KMS-11 (cell line): ENCODE results near the gene C1QB.

Experiments used
- H2AFZ ChIP-seq: fragments of 200-600 bp; sonication (generic); 2 replicates; pipeline ENCODE4 v1.6.1; 2016; ENCODE audit warnings: antibody characterized with exemption, mixed run types, low read depth
- H3K27ac ChIP-seq: fragments of 200-600 bp; sonication (generic); 2 replicates; pipeline ENCODE4 v1.6.1; 2016; ENCODE audit warnings: mild to moderate bottlenecking, mixed run types
- H3K27me3 ChIP-seq: fragments of 200-600 bp; sonication (generic); 2 replicates; pipeline ENCODE4 v1.6.1; 2017; ENCODE audit warnings: mild to moderate bottlenecking, low read depth, mixed run types, moderate library complexity; ENCODE audit not compliant: insufficient read depth
- H3K36me3 ChIP-seq: fragments of 200-600 bp; sonication (generic); 2 replicates; pipeline ENCODE4 v1.6.1; 2017; ENCODE audit warnings: mild to moderate bottlenecking, mixed run types; ENCODE audit not compliant: insufficient read depth
- H3K4me1 ChIP-seq: fragments of 200-600 bp; sonication (generic); 2 replicates; pipeline ENCODE4 v1.6.1; 2016; ENCODE audit warnings: mild to moderate bottlenecking, low read depth, mixed run types; ENCODE audit not compliant: poor library complexity, severe bottlenecking
- H3K4me2 ChIP-seq: fragments of 200-600 bp; sonication (generic); 2 replicates; pipeline ENCODE4 v1.7.0; 2016; ENCODE audit warnings: mild to moderate bottlenecking, mixed run types
- H3K4me3 ChIP-seq: fragments of 200-600 bp; sonication (generic); IDR thresholded peaks from 2 replicates; pipeline ENCODE4 v1.6.1; 2017; ENCODE audit warnings: low read depth, low read length, mixed read lengths; ENCODE audit not compliant: insufficient read depth
- H3K79me2 ChIP-seq: fragments of 200-600 bp; sonication (generic); 2 replicates; pipeline ENCODE4 v1.6.1; 2016; ENCODE audit warnings: low read depth, mixed run types; ENCODE audit not compliant: insufficient read depth
- H3K9ac ChIP-seq: fragments of 200-600 bp; sonication (generic); 2 replicates; pipeline ENCODE4 v1.6.1; 2016; ENCODE audit warnings: mild to moderate bottlenecking, mixed run types
- H4K20me1 ChIP-seq: fragments of 200-600 bp; sonication (generic); 2 replicates; pipeline ENCODE4 v1.6.1; 2016; ENCODE audit warnings: mild to moderate bottlenecking, mixed run types; ENCODE audit not compliant: insufficient read depth
- TF ChIP-seq, protein P1 (sequence below): fragments of 200-600 bp; sonication (generic); conservative IDR thresholded peaks from 2 replicates; pipeline ENCODE4 v1.6.1; 2017; ENCODE audit warnings: low read depth, mild to moderate bottlenecking, antibody characterized with exemption, low read length, moderate library complexity, mixed read lengths

The C1QB gene

DNA sequence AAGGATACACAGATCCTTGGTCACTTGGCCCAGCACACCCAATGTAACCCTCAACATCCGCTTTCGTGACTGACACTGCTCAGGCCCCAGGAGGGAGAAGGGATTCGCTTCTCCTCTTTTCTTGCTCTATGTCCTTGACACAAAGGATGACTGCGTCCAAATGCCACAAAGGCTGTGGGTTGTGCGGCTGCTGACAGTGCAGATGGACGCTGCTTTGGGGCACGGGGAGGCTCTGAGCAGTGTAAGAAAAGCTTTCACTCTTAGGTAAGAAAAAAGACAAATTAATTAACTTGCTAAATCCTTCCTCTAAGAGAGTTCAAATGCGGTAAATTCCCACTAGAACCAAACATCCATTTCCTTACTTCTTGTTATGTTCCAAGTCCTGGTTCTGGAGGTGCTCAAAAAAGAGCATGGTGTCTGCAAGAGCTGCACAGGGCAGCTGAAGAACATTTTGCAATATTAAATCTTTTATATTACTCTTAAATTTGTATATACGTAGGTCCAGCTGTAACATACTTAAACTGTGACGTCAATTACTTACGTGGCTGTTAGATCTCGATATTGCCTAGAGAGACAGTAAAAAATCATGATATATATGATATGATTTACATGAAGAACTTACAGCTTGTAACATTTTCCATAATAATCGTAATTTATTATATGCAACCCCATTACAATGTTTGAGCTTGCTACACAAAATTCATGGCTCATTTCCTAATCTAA lies 38.2 kb downstream of the C1QB start:
- TF ChIP-seq, protein P1, sequence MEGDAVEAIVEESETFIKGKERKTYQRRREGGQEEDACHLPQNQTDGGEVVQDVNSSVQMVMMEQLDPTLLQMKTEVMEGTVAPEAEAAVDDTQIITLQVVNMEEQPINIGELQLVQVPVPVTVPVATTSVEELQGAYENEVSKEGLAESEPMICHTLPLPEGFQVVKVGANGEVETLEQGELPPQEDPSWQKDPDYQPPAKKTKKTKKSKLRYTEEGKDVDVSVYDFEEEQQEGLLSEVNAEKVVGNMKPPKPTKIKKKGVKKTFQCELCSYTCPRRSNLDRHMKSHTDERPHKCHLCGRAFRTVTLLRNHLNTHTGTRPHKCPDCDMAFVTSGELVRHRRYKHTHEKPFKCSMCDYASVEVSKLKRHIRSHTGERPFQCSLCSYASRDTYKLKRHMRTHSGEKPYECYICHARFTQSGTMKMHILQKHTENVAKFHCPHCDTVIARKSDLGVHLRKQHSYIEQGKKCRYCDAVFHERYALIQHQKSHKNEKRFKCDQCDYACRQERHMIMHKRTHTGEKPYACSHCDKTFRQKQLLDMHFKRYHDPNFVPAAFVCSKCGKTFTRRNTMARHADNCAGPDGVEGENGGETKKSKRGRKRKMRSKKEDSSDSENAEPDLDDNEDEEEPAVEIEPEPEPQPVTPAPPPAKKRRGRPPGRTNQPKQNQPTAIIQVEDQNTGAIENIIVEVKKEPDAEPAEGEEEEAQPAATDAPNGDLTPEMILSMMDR: no peak
- H3K27me3 ChIP-seq: peaks cover 42% of the 10 kb centered on the region

DNA sequence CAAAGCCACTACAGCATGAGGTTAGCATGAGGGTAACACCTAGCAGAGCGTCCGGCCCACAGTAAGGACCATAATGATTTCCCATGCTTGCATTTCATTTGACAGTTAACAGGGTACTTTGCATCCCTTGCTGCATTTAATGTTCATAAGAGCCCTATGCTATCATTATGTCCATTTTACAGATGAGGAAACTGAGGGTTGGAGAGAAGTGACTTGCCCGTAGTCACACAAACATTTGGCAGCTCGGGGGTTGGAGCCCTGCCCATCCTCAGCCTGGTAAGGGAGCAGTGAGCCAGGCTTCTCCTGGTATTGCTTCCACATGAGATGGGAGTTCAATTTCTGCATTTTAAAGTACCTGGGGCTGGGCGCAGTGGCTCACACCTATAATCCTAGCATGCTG lies 41.1 kb downstream of the C1QB start:
- H2AFZ ChIP-seq: no peak overlapping the region
- H3K27me3 ChIP-seq: peaks cover 28% of the 10 kb centered on the region
- no peak overlapping the region for H3K9ac ChIP-seq
- no peaks in the 10 kb centered on the region for H3K36me3 ChIP-seq
- H3K4me1 ChIP-seq: no peaks in the 10 kb centered on the region
- no peaks in the 10 kb centered on the region for H3K79me2 ChIP-seq
- no peak overlapping the region for H3K4me2 ChIP-seq
- TF ChIP-seq, protein P1: no peak
- no peaks in the 10 kb centered on the region for H4K20me1 ChIP-seq
- no peak overlapping the region for H3K4me3 ChIP-seq
- H3K27ac ChIP-seq: no peak overlapping the region

More for the DNA sequence above, 38.2 kb downstream of the C1QB start:
- Histone ChIP-seq H3K4me1 (no peaks in the 10 kb centered on the region), H3K79me2 (no peaks in the 10 kb centered on the region), H2AFZ (no peak overlapping the region), H3K4me3 (no peak overlapping the region), H3K9ac (no peak overlapping the region), H3K27ac (no peak overlapping the region), H3K4me2 (no peak overlapping the region), H3K36me3 (no peaks in the 10 kb centered on the region), H4K20me1 (no peaks in the 10 kb centered on the region)

- Histone ChIP-seq H2AFZ (no peak overlapping the region), H4K20me1 (no peaks in the 10 kb centered on the region), H3K9ac (no peak overlapping the region), H3K79me2 (no peaks in the 10 kb centered on the region), H3K27me3 (peaks cover 34% of the 10 kb centered on the region), H3K36me3 (no peaks in the 10 kb centered on the region), H3K4me2 (no peak overlapping the region), H3K4me1 (no peaks in the 10 kb centered on the region), H3K27ac (no peak overlapping the region), H3K4me3 (no peak overlapping the region)
- TF ChIP-seq, protein P1: no peak
Observed at GRCh38 chr1:22696610-22697009, 43.6 kb downstream of the C1QB start.

- no peak overlapping the region for H3K4me2 ChIP-seq
- H2AFZ ChIP-seq: no peak overlapping the region
- no peak overlapping the region for H3K27ac ChIP-seq
- H3K4me3 ChIP-seq: no peak overlapping the region
- no peaks in the 10 kb centered on the region for H3K36me3 ChIP-seq
- TF ChIP-seq, protein P1: no peak
- no peaks in the 10 kb centered on the region for H4K20me1 ChIP-seq
- H3K9ac ChIP-seq: no peak overlapping the region
- no peaks in the 10 kb centered on the region for H3K4me1 ChIP-seq
- H3K27me3 ChIP-seq: peaks cover 39% of the 10 kb centered on the region
- H3K79me2 ChIP-seq: no peaks in the 10 kb centered on the region
Observed at GRCh38 chr1:22697980-22698379, 44.9 kb downstream of the C1QB start.
